GM21423 (cell line): ENCODE measurements around the gene SCPEP1.

Experiments
- ATAC-seq: cut with Tn5 transposase; IDR thresholded peaks from one replicate; pipeline ENCODE4 v1.9.1; 2021; ENCODE audit warnings: mild to moderate bottlenecking, moderate library complexity; ENCODE audit not compliant: unreplicated experiment

The SCPEP1 gene

DNA sequence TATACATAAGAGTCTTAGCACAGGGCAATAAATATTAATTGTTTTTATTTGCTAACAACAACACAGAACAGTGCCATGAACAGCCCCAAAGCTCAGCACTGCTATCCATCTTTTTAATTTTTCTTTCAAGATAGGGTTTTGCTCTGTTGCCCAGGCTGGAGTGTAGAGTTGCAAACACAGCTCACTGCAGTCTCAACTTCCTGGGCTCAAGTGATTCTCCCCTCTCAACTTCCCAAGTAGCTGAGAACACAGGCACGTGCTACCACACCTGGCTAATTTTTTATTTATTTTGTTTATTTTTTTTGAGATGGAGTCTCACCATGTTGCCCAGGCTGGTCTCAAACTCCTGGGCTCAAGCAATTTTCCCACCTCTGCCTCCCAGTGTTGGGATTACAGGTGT, 59.5 kb downstream of the SCPEP1 start:
- no peak for ATAC-seq

DNA sequence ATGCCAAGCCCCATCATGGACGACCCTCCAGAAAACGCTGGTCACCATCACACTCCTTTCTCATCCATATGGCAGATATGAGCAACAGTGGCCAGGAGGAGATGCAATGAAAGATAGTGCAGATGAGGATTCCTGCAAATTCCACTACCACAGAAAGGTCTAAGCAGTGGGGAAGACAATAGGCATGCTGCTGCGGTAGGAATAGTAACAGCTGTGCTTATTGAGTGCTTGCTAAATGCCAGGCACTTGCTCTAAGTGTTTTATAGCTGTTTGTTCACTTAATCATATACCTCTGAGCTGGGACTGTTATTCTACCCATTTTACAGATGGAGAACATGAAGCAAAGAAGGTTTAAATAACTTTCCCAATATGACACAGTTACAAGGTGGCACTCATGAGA, 60.6 kb downstream of the SCPEP1 start:
- ATAC-seq, result no peak

DNA sequence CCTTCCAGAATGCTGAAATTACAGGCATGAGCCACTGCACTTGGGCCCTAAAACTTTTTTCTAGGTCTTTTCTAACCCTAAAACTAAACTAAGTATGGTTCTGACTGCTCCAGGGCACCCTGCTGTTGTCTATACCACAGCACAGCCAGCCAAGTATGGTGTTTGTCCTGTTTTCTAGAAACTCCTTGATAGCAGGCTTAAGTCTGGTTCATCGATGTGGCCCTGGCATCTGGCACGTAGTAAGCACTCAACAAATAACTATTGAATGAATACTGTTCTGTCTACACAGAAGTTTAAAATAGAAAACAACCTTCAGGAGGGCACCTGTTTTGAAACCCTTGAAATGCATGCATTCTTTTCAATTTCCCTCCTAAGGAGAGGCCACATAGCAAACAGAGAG, 62.6 kb downstream of the SCPEP1 start:
- ATAC-seq, result no peak

DNA sequence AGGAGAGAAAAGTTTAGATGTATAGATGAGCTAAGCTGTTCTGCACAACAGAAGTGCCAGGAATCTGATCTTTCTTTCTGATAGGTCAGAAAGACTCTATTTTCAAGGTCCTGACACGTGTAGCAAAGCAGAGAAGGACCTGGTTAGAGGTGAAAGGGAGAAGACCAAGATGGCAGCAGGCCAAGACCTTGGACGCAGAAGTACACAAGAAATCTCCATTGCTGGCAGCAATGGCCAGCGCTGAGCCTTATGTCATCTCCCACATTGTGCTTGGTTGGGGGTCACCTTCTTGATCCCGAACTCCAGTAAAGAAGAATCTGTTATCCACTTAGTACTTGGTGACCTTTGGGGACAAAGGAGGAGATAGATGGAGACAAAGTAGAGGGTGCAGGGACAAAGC, 65.3 kb downstream of the SCPEP1 start:
- no peak for ATAC-seq

DNA sequence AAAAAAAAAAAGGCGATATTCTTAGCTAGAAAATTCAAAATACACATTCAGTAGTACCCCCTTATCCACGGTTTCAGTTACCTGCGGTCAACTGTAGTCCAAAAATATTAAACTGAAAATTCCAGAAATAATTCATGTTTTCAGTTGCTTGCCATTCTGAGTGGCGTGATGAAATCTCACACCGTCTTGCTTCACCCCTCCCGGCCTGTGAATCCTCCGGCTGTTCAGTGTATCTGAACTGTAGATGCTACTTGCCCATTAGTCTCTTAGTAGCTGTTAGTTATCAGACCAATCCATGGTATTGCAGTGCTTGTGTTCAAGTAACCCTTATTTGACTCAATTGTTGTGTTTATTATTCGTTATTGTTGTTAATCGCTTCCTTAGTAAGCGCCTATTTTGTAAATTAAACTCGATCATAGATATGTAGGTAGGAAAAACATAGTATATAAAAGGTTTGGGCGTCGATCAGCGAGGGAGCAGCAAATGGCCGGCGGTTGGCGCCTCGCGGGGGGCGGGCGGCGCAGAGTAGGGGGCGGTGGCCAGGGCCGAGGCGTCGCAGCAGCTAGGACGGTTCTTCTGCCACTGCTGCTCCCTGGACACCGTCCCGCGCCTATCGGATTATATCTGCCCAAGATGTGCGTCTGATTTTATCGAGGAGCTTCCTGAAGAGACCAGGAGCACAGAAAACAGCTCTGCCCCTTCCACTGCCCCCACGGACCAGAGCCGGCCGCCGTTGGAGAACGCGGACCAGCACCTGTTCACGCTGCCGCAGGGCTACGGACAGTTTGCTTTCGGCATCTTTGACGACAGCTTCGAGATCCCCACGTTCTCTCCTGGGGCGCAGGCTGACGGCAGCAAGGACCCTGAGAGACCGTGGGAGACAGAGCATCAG, 67.3 kb downstream of the SCPEP1 start:
- ATAC-seq, result no peak

DNA sequence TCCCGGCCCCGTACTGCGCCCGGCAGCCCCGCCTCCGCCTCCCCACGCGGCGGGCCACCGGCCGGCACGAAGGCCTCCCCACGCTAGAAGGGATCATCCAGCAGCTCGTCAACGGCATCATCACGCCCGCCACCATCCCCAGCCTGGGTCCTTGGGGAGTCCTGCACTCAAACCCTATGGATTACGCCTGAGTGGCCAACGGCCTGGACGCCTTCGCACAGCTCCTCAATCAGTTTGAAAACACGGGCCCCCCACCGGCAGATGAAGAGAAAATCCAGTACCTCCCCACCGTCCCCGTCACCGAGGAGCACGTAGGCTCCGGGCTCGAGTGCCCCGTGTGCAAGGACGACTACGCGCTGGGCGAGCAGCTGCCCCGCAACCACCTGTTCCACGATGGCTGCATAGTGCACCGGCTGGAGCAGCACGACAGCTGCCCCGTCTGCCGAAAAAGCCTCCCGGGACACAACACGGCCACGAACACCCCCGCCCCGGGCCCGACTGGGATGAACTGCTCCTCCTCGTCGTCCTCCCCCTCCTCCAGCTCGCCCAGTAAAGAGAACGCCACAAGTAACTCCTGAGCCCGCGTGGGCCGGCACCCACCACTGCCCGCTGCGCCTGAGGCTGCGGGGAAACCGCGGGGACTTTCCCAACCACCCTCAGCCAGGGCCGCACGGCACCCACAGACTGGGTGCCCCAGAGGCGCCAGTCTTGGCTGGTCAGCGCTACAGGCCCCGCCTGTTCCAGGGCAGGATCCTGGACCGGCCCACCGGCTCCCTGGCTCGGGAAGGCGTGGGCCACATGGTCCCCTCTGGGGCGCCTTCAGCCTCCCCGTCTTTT, 68.2 kb downstream of the SCPEP1 start:
- no peak for ATAC-seq

DNA sequence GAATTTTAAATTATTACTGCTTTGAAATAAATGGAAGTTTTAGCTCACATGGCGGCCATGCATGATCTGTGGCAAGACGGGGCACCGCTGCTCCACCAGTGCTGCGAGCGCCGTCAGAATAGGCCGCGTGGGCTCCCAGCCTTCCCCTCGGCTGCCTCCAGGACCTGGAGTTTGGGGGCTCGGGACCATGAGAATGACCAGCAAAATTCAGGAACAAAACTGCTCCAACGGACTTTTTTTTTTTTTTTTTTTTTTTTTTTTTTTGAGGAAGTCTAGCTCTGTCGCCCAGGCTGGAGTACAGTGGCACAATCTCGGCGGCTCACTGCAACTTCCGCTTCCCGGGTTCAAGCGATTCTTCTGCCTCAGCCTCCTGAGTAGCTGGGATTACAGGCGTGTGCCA, 68.8 kb downstream of the SCPEP1 start:
- ATAC-seq, result no peak

DNA sequence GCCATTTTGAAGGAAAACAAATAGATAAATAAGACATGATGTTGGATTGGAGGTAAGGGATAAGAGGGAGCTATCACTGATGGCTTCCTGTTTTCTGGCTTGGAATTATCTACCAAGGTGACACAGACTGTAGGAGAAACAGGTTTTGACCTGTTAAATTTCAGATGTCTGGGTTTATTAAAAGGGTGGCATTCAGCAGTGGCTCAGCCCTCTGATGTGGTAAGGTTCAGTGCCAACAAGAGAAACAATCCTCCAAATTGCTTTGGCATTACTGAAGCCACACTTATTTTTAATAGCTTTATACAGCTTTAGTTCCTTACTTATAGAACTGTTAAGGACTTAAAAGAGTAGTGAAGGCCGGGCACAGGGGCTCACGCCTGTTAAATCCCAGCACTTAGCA, 70.2 kb downstream of the SCPEP1 start:
- no peak for ATAC-seq

DNA sequence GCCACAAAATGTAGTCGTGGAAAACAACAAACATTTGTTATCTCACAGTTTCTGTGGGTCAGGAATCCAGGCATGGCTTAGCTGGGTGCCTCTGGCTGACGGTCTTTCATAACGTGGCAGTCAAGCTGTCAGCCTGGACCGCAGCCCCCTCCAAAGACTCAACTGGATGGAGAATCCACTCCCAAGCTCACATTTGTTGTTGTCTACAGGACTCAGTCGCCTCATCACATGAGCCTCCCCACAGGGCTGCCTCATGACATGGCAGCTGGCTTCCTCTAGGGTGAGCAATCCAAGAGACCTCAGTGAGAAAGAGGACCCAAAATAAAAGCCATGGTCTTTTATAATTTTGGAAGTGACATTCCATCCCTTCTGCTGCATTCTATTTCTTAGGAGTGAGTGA, 72.4 kb downstream of the SCPEP1 start:
- ATAC-seq, result no peak

DNA sequence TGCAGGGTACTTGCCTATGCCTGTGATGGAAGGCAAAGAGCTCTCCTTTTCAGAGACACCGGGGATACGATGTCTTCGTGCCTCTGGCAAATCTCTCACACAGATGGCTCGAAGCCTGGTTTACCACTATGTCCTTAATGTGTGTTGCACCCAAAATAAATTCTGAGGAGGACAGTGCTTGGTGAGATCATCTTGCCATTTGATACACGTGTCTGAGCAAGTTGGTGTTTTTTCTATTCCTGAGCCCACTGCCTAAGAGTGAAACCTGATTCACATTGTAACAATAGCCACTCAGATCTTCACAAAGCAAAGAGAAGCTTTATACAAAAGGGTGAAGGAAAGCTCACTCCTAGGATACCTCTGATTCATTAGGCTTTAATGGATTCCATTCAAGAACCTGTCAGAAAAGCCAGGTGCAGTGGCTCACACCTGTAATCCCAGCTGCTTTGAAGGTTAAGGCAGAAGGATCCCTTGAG, 74.0 kb downstream of the SCPEP1 start:
- no peak for ATAC-seq
